ENCODE results near the gene ELAC1. TPM values are rescaled to one million over a fixed set of nuclear protein-coding genes. Genes with fewer than 3 reads are reported as not detected.

The ELAC1 gene
- total and polyA plus RNA-seq, 3 experiments from 2014 or later: 10.3 to 15.0 (median 10.5) TPM

DNA sequence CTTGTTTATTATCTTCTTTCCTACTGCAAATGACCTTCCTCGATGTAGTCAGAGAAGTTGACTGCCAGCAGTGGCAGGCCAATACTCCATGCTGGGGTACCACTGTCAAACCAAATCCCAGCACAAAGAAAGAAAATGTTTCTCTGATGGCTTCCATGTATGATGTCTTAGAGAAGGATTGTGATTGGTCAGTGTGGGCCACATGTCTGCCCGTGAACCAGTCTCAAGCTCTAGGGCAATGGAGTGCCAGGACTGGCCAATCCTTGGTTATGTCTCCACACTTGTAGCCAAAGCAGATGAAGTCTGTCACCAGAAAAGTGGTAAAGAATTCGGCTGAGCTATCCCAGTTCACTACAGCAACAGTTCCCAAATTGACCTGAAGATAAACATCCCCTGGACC lies 44.6 kb downstream of the ELAC1 start:
- H3K9me3 ChIP-seq (ENCODE audit: low read length): no peaks in the 10 kb centered on the region
- CTCF ChIA-PET: interaction anchor here (0.6 to 1.0 kb wide), 2 partner anchors 28 to 192 kb away, joined by 3 read pairs; no protein-coding TSS in a partner anchor
- H3K27ac Mint-ChIP-seq: no peak overlapping the region
- no peak overlapping the region for H3K27ac ChIP-seq (ENCODE audit: low read depth, low read length)
- H3K4me1 ChIP-seq (ENCODE audit: insufficient read depth, low read length): no peaks in the 10 kb centered on the region
- no peak overlapping the region for H3K4me3 Mint-ChIP-seq
- no peaks in the 10 kb centered on the region for H3K4me1 Mint-ChIP-seq
- no peak for DNase-seq
- POLR2A ChIA-PET: no interaction called here
- H3K27me3 Mint-ChIP-seq: no peaks in the 10 kb centered on the region
- no peaks in the 10 kb centered on the region for H3K9me3 Mint-ChIP-seq
- no peak overlapping the region for H3K4me3 ChIP-seq (ENCODE audit: low read length)
- H3K36me3 ChIP-seq (ENCODE audit: insufficient read depth, low read length): no peaks in the 10 kb centered on the region
- H3K27me3 ChIP-seq (ENCODE audit: insufficient read depth, low read length, poor library complexity, severe bottlenecking): no peaks in the 10 kb centered on the region
- H3K36me3 Mint-ChIP-seq: peaks cover 0 to 5% (median 4%) of the 10 kb centered on the region in 3 donors

DNA sequence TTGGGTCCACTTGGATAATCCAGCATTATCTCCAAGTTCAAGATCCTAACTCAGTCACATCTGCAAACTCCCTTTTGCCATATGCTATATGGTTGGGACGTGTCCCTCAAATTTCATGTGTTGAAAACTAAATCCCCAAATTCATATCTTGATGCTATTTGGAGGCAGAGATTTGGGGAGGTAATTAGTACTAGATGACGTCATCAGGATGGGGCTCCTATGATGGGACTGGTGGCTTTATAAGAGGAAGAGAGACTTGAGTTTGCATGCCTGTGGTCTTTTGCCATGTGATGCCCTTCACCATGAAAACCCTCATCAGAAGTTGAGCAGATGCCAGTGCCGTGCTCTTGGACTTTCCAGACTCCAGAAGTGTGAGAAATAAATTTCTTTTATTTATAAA lies 45.4 kb downstream of the ELAC1 start:
- Histone ChIP-seq H3K36me3 (ENCODE audit: insufficient read depth, low read length) (no peaks in the 10 kb centered on the region), H3K27me3 (ENCODE audit: insufficient read depth, low read length, poor library complexity, severe bottlenecking) (no peaks in the 10 kb centered on the region), H3K9me3 (ENCODE audit: low read length) (no peaks in the 10 kb centered on the region), H3K4me3 (ENCODE audit: low read length) (no peak overlapping the region), H3K27ac (ENCODE audit: low read depth, low read length) (no peak overlapping the region), H3K4me1 (ENCODE audit: insufficient read depth, low read length) (no peaks in the 10 kb centered on the region)
- no peak for DNase-seq
- Mint-ChIP-seq H3K36me3 (peaks cover 0 to 6% (median 5%) of the 10 kb centered on the region in 3 donors), H3K27ac (no peak overlapping the region), H3K4me1 (no peaks in the 10 kb centered on the region), H3K9me3 (no peaks in the 10 kb centered on the region), H3K27me3 (no peaks in the 10 kb centered on the region), H3K4me3 (no peak overlapping the region)
- ChIA-PET CTCF (no interaction called here), POLR2A (no interaction called here)

DNA sequence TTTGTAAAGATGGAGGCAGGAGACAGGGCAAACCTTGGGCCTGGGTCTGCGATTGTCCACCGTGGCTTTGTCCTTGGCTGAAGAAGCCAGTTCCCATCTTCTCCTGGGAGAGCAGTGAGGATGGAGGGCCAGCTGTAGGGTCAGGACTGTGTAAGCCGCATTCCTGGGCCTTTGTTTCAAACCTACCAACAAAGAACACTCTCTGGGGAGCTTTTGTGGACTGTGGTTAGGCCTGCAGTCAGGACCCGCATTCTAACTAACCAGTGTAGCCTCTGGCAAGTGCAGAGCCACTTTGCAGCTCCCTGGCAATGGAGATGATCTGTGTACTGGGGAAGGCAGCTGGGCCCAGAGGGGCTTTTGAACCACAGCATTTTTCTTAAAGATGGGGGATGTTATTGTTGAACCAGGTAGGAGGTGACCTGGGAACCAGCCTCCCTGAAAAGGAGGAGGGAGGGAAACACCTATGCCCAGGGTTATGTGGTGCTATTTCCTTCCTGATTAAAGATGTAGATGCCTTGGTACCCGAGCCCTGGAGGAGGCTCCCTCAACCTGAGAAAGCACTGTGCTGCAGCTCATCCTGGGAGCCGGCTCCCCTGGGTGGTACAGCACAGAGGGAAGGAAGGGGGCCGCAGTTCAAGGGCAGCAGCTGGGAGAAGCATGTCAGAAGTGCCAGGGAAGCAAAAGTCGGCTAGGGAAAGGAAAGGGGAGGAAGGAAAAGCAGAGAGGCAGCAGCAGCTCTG lies 49.5 kb downstream of the ELAC1 start:
- Mint-ChIP-seq H3K4me3 (no peak overlapping the region), H3K9me3 (no peaks in the 10 kb centered on the region), H3K4me1 (no peaks in the 10 kb centered on the region), H3K27ac (peak overlapping the region in 5 of 8 donors; percentile 5 to 92 (median 42)), H3K27me3 (no peaks in the 10 kb centered on the region), H3K36me3 (peaks cover 0 to 12% (median 9%) of the 10 kb centered on the region in 3 donors)
- Histone ChIP-seq H3K27me3 (ENCODE audit: insufficient read depth, low read length, poor library complexity, severe bottlenecking) (no peaks in the 10 kb centered on the region), H3K4me3 (ENCODE audit: low read length) (no peak overlapping the region), H3K9me3 (ENCODE audit: low read length) (no peaks in the 10 kb centered on the region), H3K27ac (ENCODE audit: low read depth, low read length) (no peak overlapping the region), H3K4me1 (ENCODE audit: insufficient read depth, low read length) (no peaks in the 10 kb centered on the region), H3K36me3 (ENCODE audit: insufficient read depth, low read length) (no peaks in the 10 kb centered on the region)
- no peak for DNase-seq
- ChIA-PET CTCF (no interaction called here), POLR2A (no interaction called here)

DNA sequence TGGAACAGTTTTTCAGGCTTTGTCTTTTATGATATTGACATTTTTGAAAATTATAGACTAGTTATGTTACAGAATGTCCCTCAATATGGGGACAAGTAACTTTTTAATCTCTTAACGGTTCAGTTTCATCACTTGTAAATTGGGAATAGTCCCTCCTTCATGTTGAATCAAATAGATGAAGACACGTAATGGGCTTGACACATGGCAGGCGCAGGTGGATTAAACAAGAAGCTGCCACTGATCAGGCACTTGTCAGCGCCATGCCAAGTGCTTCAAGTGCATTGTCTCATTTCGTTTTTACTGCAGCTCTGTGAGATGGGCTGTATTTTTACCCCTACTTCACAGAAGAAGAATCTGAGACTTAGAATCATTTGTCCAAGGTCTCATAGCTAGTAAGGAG lies 52.7 kb downstream of the ELAC1 start:
- no peaks in the 10 kb centered on the region for H3K9me3 Mint-ChIP-seq
- Histone ChIP-seq H3K27ac (ENCODE audit: low read depth, low read length) (no peak overlapping the region), H3K36me3 (ENCODE audit: insufficient read depth, low read length) (no peaks in the 10 kb centered on the region), H3K9me3 (ENCODE audit: low read length) (no peaks in the 10 kb centered on the region), H3K27me3 (ENCODE audit: insufficient read depth, low read length, poor library complexity, severe bottlenecking) (no peaks in the 10 kb centered on the region), H3K4me3 (ENCODE audit: low read length) (no peak overlapping the region), H3K4me1 (ENCODE audit: insufficient read depth, low read length) (peaks cover 1% of the 10 kb centered on the region)
- ChIA-PET POLR2A (no interaction called here), CTCF (no interaction called here)
- H3K4me1 Mint-ChIP-seq: peaks cover 5 to 6% (median 5%) of the 10 kb centered on the region in 3 donors
- H3K36me3 Mint-ChIP-seq: peaks cover 5 to 17% (median 9%) of the 10 kb centered on the region in 3 donors
- no peak overlapping the region for H3K4me3 Mint-ChIP-seq
- DNase-seq: no peak
- H3K27me3 Mint-ChIP-seq: no peaks in the 10 kb centered on the region
- no peak overlapping the region for H3K27ac Mint-ChIP-seq

DNA sequence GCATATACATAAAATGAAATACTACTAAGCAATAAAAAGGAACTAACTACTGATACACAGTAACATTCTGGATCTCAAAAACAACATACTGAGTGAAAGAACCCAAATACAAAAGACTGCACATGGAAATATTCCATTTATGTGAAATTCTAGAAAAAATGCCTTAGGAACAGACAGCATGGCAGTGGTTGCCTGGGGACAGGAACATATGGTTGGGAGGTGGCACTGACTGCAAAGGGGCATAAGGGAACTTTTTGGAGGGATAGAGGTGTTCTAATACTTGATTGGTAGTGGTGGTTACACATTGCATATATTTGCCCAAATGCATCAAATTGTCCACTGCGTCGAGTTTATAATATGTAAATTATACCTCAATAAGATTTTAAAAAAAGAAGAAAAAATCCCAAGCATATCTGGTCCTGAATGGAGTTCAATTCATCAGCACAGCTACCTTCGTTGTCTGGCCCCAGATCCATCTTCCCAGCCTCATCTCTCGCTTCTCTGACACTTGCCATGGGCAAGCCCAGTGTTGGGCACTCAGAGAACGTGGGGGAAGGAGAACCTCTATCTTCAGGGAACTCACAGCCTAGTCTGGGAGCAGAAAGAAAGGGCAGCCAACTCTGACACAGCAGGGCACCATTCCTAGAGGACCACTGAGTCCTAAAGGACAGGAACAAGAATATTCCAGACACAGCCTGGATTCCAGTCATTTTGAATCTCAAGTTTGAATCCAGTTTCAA lies 53.6 kb downstream of the ELAC1 start:
- Histone ChIP-seq H3K27me3 (ENCODE audit: insufficient read depth, low read length, poor library complexity, severe bottlenecking) (no peaks in the 10 kb centered on the region), H3K4me3 (ENCODE audit: low read length) (no peak overlapping the region), H3K36me3 (ENCODE audit: insufficient read depth, low read length) (no peaks in the 10 kb centered on the region), H3K4me1 (ENCODE audit: insufficient read depth, low read length) (peaks cover 10% of the 10 kb centered on the region), H3K9me3 (ENCODE audit: low read length) (no peaks in the 10 kb centered on the region), H3K27ac (ENCODE audit: low read depth, low read length) (no peak overlapping the region)
- Mint-ChIP-seq H3K27ac (peak overlapping the region in 1 of 8 donors; percentile 31), H3K4me3 (no peak overlapping the region), H3K36me3 (peaks cover 5 to 17% (median 6%) of the 10 kb centered on the region in 3 donors), H3K27me3 (no peaks in the 10 kb centered on the region), H3K4me1 (peaks cover 5 to 6% (median 5%) of the 10 kb centered on the region in 3 donors), H3K9me3 (no peaks in the 10 kb centered on the region)
- no peak for DNase-seq
- CTCF ChIA-PET: no interaction called here
- POLR2A ChIA-PET: no interaction called here

DNA sequence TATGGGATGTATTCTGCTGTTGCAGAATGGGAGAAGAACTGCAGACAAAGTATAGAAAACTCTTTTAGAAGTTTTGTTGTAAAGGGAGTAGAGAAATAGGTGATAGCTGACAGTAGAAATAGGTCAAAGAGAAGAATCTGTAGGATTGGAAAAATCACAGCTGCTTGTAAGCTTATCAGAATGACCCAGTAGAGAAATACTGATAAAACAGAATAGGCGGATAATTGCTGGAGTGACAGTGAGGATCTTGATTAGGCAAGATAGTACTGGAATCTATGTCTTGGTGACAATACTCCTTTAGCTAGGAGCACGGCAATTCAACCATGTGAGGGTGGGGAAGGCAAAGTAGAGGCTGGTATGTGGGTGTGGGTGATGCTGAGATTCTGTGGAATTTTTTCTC lies 57.7 kb downstream of the ELAC1 start:
- H3K36me3 ChIP-seq (ENCODE audit: insufficient read depth, low read length): no peaks in the 10 kb centered on the region
- no peaks in the 10 kb centered on the region for H3K27me3 ChIP-seq (ENCODE audit: insufficient read depth, low read length, poor library complexity, severe bottlenecking)
- no peak overlapping the region for H3K4me3 ChIP-seq (ENCODE audit: low read length)
- no peak for DNase-seq
- CTCF ChIA-PET: no interaction called here
- POLR2A ChIA-PET: no interaction called here
- H3K4me3 Mint-ChIP-seq: no peak overlapping the region
- peaks cover 3 to 15% (median 5%) of the 10 kb centered on the region in 3 donors for H3K36me3 Mint-ChIP-seq
- peaks cover 0 to 4% of the 10 kb centered on the region in 2 donors for H3K27me3 Mint-ChIP-seq
- H3K4me1 Mint-ChIP-seq: peaks cover 5 to 33% (median 30%) of the 10 kb centered on the region in 3 donors
- no peak overlapping the region for H3K27ac ChIP-seq (ENCODE audit: low read depth, low read length)
- no peaks in the 10 kb centered on the region for H3K9me3 ChIP-seq (ENCODE audit: low read length)
- H3K9me3 Mint-ChIP-seq: no peaks in the 10 kb centered on the region
- no peak overlapping the region for H3K27ac Mint-ChIP-seq
- H3K4me1 ChIP-seq (ENCODE audit: insufficient read depth, low read length): peaks cover 24% of the 10 kb centered on the region

DNA sequence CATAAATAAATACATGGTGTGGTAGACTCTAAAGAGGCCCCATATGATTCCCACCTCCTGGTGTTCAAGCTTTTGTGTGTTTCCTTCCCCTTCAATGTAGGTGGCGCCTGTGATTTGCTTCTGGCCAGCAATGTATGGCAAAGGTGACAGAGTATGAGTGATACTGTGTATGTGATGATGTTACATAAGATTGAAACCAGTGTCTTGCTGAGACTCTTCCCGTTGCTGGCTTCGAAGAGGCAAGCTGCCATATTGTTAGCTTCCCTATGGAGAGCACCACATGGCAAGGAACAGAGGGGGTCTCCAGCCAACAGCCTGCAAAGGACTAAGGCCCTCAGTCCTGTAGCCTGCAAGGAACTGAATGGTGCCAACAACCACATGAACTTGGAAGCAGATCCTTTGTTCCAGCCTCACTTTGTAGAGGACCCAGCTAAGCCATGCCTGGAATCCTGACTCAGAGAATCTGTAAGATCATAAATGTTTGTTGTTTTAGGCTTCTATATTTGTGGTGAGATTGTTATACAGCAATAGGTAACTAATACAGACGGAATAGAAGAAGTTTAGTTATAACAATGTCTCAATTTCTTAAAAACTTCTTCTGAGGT lies 60.5 kb downstream of the ELAC1 start:
- no peak for DNase-seq
- H3K27ac Mint-ChIP-seq: peak overlapping the region; percentile 1 to 100 (median 99)
- CTCF ChIA-PET: no interaction called here
- H3K9me3 ChIP-seq (ENCODE audit: low read length): no peaks in the 10 kb centered on the region
- POLR2A ChIA-PET: interaction anchor here (4.0 kb wide), 1 partner anchor 61 kb away, joined by 44 read pairs; the partner anchor contains the start of gene ELAC1
- no peak overlapping the region for H3K4me3 ChIP-seq (ENCODE audit: low read length)
- no peaks in the 10 kb centered on the region for H3K27me3 ChIP-seq (ENCODE audit: insufficient read depth, low read length, poor library complexity, severe bottlenecking)
- peaks cover 43% of the 10 kb centered on the region for H3K4me1 ChIP-seq (ENCODE audit: insufficient read depth, low read length)
- H3K4me3 Mint-ChIP-seq: peak overlapping the region; percentile 94 to 98 (median 97)
- peaks cover 29 to 58% (median 51%) of the 10 kb centered on the region in 3 donors for H3K4me1 Mint-ChIP-seq
- peaks cover 0 to 4% of the 10 kb centered on the region in 2 donors for H3K27me3 Mint-ChIP-seq
- H3K9me3 Mint-ChIP-seq: no peaks in the 10 kb centered on the region
- H3K27ac ChIP-seq (ENCODE audit: low read depth, low read length): no peak overlapping the region
- H3K36me3 Mint-ChIP-seq: peaks cover 3 to 30% (median 5%) of the 10 kb centered on the region in 3 donors
- no peaks in the 10 kb centered on the region for H3K36me3 ChIP-seq (ENCODE audit: insufficient read depth, low read length)

DNA sequence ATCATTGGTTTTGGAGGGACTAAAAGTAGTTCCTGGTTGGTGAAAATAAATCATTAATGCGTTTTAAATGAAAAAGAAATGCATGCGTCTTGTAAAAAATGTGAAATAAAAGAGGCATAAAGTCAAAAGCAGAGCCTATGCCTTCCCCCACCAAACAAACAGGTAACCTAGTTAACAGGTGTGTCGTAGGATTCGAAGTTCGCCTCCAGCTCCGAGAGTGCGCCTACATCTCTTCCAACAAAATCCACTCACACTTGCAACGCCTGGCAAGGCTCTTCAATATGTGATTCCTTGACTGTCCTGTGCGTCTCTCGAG lies 61.5 kb downstream of the ELAC1 start:
- Histone ChIP-seq H3K27me3 (ENCODE audit: insufficient read depth, low read length, poor library complexity, severe bottlenecking) (no peaks in the 10 kb centered on the region), H3K4me1 (ENCODE audit: insufficient read depth, low read length) (peaks cover 52% of the 10 kb centered on the region), H3K9me3 (ENCODE audit: low read length) (no peaks in the 10 kb centered on the region), H3K27ac (ENCODE audit: low read depth, low read length) (peak overlapping the region; percentile 75), H3K36me3 (ENCODE audit: insufficient read depth, low read length) (no peaks in the 10 kb centered on the region), H3K4me3 (ENCODE audit: low read length) (peak overlapping the region; percentile 77)
- CTCF ChIA-PET: interaction anchor here (1.0 to 2.6 kb wide), 6 partner anchors 12 to 168 kb away, joined by 3 to 10 read pairs (median 6); partner anchors contain the start of genes ELAC1, ME2 and MEX3C
- peaks cover 0 to 30% (median 4%) of the 10 kb centered on the region in 3 donors for H3K36me3 Mint-ChIP-seq
- POLR2A ChIA-PET: interaction anchor here (0.6 to 4.0 kb wide), 9 partner anchors 9 to 168 kb away, joined by 3 to 44 read pairs (median 5); partner anchors contain the start of genes ELAC1, ME2 and MEX3C
- H3K4me1 Mint-ChIP-seq: peaks cover 33 to 63% (median 53%) of the 10 kb centered on the region in 3 donors
- peak in 1 of 5 donors; percentile 12 for DNase-seq
- H3K4me3 Mint-ChIP-seq: peak overlapping the region; percentile 94 to 98 (median 97)
- H3K27ac Mint-ChIP-seq: peak overlapping the region; percentile 97 to 100 (median 99)
- H3K9me3 Mint-ChIP-seq: no peaks in the 10 kb centered on the region
- H3K27me3 Mint-ChIP-seq: peaks cover 0 to 4% of the 10 kb centered on the region in 2 donors

Measured in CD8-positive, alpha-beta memory T cell (primary cell).